ENCODE results near the gene AK9. TPM values are rescaled to one million over a fixed set of nuclear protein-coding genes. Genes with fewer than 3 reads are reported as not detected.

The AK9 gene
- total and polyA plus RNA-seq, 10 of the 15 experiments (the other 5 are each of a cell fraction or from before 2014, with no cell fraction given), result 2.1 to 7.4 (median 4.2) TPM

DNA sequence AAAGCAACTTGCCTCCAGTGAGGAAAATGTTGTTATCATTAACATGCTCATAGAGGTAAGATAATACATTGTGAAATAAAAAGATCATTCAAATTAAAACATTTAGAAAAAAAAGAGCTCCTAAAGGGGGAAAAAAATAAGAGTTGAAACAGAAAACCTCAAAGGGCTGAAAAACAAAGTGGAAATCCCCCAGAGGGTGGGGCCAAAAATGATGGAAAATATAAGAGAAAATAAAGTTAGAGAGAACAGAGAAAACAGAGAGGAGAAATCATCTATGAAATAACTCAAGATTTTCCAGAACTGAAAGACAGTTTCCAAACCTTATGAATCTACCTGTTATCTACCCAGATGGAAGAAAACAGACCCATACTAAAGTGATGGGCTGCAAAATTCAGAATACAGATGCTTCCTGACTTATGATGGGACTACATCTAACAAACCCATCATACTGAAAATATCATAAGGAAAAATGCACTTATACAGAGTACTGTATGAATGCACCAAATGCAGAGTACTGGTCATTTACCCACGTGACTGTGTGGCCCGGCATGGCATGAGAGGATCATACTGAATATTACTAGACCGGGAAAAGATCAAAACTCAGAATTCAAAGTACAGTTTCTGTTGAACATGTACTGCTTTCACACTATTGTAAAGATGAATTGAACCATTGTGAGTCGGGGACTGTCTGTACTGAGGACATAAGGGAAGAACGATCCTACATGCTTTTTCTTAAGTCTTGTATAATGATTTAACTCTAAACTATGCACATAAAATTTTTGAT, 212.0 kb downstream of the AK9 start (continued):
- TF ChIP-seq PAX5 (IDR thresholded peaks at IDR 0.05; ENCODE audit: borderline replicate concordance, low read depth, low read length) (no peak), BHLHE40 (IDR thresholded peaks at IDR 0.05; ENCODE audit: borderline replicate concordance in 1 of 2, low read depth in 2 of 2, low read length in 1 of 2) (peak; percentile 15 to 27; a peak in 1 of 4 replicates), HDAC6 (IDR thresholded peaks at IDR 0.05; ENCODE audit: unreplicated experiment) (no peak)
- TF ChIP-seq, protein P1, sequence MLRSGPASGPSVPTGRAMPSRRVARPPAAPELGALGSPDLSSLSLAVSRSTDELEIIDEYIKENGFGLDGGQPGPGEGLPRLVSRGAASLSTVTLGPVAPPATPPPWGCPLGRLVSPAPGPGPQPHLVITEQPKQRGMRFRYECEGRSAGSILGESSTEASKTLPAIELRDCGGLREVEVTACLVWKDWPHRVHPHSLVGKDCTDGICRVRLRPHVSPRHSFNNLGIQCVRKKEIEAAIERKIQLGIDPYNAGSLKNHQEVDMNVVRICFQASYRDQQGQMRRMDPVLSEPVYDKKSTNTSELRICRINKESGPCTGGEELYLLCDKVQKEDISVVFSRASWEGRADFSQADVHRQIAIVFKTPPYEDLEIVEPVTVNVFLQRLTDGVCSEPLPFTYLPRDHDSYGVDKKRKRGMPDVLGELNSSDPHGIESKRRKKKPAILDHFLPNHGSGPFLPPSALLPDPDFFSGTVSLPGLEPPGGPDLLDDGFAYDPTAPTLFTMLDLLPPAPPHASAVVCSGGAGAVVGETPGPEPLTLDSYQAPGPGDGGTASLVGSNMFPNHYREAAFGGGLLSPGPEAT (IDR thresholded peaks at IDR 0.05; ENCODE audit: low read depth), result peak; percentile 81

DNA sequence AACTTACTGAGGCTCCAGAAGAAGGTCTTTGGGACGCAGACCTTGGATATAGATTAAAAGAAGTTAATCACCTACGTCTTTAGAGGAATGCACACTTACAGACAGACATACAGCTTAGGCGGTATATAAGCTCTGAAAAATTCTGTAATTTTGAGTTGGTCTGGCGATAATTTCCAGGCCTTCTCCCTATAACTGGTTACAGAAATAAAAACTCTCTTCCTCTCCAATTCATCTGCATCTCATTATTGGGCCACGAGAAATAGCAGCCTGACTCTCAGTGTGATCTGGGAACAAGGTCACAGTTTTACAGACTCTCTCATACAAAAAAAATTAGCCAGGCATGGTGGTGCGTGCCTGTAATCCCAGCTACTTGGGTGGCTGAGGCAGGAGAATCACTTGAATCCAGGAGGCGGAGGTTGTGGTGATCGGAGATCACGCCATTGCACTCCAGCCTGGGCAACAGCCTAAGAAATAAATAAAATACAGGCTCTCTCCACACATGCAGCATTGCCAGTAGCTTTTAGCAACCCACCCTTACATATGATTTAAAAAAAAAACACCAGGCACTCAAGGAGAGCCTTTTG, 212.7 kb downstream of the AK9 start:
- Histone ChIP-seq H3K4me1 (ENCODE audit: control insufficient read depth, insufficient read depth, low read length) (peaks cover 4% of the 10 kb centered on the region), H3K36me3 (ENCODE audit: control insufficient read depth in 2 of 2, insufficient read depth in 2 of 2, low read length in 1 of 2) (peaks cover 0 to 27% of the 10 kb centered on the region in 2 experiments; a peak in 3 of 4 replicates), H2AFZ (ENCODE audit: control insufficient read depth, low read depth, low read length) (no peak overlapping the region), H4K20me1 (ENCODE audit: control insufficient read depth, insufficient read depth) (no peaks in the 10 kb centered on the region), H3K79me2 (ENCODE audit: control insufficient read depth, insufficient read depth, low read length) (peaks cover 77% of the 10 kb centered on the region), H3K9me3 (replicated peaks; ENCODE audit: control insufficient read depth, insufficient read depth, low read length) (no peaks in the 10 kb centered on the region), H3K27ac (ENCODE audit: control insufficient read depth, insufficient read depth) (peak overlapping the region; percentile 64), H3K27me3 (replicated peaks in 1 of 2; ENCODE audit: control insufficient read depth in 2 of 2, insufficient read depth in 2 of 2, low read length in 1 of 2) (no peaks in the 10 kb centered on the region), H3K9ac (ENCODE audit: control insufficient read depth, insufficient read depth, low read length) (peak overlapping the region; percentile 39), H3K4me2 (ENCODE audit: control insufficient read depth, insufficient read depth) (peak overlapping the region; percentile 84; the same call in 1 of the 2 replicates), H3K4me3 (peak overlapping the region; percentile 56)
- ATAC-seq, result no peak
- no TSS peak for BruUV-seq (replicated peaks)
- ChIA-PET SMC1A (ENCODE audit: uncharacterized antibody, unreplicated experiment) (interaction anchor here (0.7 to 9.4 kb wide), 11 partner anchors 9 to 1206 kb away, joined by 3 to 148 read pairs (median 4); partner anchors contain the start of genes MICAL1, PPIL6 and SMPD2), RAD21 (ENCODE audit: unreplicated experiment) (interaction anchor here (0.6 to 5.5 kb wide), 7 partner anchors 9 to 95 kb away, joined by 3 to 97 read pairs (median 7); partner anchors contain the start of genes CD164 and MICAL1), CTCF (interaction anchor here (0.8 to 1.4 kb wide), 4 partner anchors 13 to 24 kb away, joined by 3 to 5 read pairs (median 4); no protein-coding TSS in a partner anchor), POLR2A (interaction anchor here (0.7 to 9.3 kb wide), 4 partner anchors 9 to 37 kb away, joined by 3 to 132 read pairs (median 6); partner anchors contain the start of gene MICAL1)
- intact Hi-C loops (cut with micrococcal nuclease; ENCODE audit: unreplicated experiment) (loop anchor here (10.0 kb wide), 1 partner anchor 706 kb away; the partner anchor contains the start of gene CDC40), in situ Hi-C loops (cut with MboI) (no loop called here)
- no peak for TF ChIP-seq JUND (IDR thresholded peaks at IDR 0.05; ENCODE audit: low read depth, low read length)
- TF ChIP-seq MEF2B (IDR thresholded peaks at IDR 0.05; ENCODE audit: partially characterized antibody, poor library complexity, severe bottlenecking), result no peak
- no peak for TF ChIP-seq HDAC2 (IDR thresholded peaks at IDR 0.05)
- TF ChIP-seq, protein P2, sequence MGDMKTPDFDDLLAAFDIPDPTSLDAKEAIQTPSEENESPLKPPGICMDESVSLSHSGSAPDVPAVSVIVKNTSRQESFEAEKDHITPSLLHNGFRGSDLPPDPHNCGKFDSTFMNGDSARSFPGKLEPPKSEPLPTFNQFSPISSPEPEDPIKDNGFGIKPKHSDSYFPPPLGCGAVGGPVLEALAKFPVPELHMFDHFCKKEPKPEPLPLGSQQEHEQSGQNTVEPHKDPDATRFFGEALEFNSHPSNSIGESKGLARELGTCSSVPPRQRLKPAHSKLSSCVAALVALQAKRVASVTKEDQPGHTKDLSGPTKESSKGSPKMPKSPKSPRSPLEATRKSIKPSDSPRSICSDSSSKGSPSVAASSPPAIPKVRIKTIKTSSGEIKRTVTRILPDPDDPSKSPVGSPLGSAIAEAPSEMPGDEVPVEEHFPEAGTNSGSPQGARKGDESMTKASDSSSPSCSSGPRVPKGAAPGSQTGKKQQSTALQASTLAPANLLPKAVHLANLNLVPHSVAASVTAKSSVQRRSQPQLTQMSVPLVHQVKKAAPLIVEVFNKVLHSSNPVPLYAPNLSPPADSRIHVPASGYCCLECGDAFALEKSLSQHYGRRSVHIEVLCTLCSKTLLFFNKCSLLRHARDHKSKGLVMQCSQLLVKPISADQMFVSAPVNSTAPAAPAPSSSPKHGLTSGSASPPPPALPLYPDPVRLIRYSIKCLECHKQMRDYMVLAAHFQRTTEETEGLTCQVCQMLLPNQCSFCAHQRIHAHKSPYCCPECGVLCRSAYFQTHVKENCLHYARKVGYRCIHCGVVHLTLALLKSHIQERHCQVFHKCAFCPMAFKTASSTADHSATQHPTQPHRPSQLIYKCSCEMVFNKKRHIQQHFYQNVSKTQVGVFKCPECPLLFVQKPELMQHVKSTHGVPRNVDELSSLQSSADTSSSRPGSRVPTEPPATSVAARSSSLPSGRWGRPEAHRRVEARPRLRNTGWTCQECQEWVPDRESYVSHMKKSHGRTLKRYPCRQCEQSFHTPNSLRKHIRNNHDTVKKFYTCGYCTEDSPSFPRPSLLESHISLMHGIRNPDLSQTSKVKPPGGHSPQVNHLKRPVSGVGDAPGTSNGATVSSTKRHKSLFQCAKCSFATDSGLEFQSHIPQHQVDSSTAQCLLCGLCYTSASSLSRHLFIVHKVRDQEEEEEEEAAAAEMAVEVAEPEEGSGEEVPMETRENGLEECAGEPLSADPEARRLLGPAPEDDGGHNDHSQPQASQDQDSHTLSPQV (IDR thresholded peaks at IDR 0.05), result no peak
- TF ChIP-seq, protein P3, sequence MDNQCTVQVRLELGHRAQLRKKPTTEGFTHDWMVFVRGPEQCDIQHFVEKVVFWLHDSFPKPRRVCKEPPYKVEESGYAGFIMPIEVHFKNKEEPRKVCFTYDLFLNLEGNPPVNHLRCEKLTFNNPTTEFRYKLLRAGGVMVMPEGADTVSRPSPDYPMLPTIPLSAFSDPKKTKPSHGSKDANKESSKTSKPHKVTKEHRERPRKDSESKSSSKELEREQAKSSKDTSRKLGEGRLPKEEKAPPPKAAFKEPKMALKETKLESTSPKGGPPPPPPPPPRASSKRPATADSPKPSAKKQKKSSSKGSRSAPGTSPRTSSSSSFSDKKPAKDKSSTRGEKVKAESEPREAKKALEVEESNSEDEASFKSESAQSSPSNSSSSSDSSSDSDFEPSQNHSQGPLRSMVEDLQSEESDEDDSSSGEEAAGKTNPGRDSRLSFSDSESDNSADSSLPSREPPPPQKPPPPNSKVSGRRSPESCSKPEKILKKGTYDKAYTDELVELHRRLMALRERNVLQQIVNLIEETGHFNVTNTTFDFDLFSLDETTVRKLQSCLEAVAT (IDR thresholded peaks at IDR 0.05), result peak; percentile 92
- no peak for TF ChIP-seq SREBF2 (IDR thresholded peaks at IDR 0.05; ENCODE audit: low read length)
- WGBS (ENCODE audit: insufficient coverage, insufficient replicate concordance, low lambda C conversion rate, missing lambda C conversion rate), result 89% methylated on average over 9 of the region's 9 CpGs
- no peak for FAIRE-seq
- no peak for DNase-seq (ENCODE audit: low read depth, low spot score)

Data from GM12878 (cell line).